DMS153 (cell line): ENCODE results near the gene INTS6L.
A peak's percentile ranks its signal among the peaks of the same experiment; 100 is the strongest.

Experiments used
- DNase-seq: peaks from one replicate; lab custom pipeline; 2025; lab: John Stamatoyannopoulos, UW

The INTS6L gene, protein sequence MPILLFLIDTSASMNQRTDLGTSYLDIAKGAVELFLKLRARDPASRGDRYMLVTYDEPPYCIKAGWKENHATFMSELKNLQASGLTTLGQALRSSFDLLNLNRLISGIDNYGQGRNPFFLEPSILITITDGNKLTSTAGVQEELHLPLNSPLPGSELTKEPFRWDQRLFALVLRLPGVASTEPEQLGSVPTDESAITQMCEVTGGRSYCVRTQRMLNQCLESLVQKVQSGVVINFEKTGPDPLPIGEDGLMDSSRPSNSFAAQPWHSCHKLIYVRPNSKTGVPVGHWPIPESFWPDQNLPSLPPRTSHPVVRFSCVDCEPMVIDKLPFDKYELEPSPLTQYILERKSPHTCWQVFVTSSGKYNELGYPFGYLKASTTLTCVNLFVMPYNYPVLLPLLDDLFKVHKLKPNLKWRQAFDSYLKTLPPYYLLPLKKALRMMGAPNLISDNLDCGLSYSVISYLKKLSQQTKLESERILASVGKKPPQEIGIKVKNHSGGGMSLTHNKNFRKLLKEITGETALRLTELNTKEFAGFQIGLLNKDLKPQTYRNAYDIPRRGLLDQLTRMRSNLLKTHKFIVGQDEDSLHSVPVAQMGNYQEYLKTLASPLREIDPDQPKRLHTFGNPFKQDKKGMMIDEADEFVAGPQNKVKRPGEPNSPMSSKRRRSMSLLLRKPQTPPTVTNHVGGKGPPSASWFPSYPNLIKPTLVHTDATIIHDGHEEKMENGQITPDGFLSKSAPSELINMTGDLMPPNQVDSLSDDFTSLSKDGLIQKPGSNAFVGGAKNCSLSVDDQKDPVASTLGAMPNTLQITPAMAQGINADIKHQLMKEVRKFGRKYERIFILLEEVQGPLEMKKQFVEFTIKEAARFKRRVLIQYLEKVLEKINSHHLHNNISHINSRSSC

GRCh38 chrX:135520553-135521404 lies at the start of gene INTS6L:
Gene INTS6L (plus strand): TSS chrX:135520660. CDS start chrX:135520993, 333 bp downstream.
- peak; percentile 93 for DNase-seq

DNA sequence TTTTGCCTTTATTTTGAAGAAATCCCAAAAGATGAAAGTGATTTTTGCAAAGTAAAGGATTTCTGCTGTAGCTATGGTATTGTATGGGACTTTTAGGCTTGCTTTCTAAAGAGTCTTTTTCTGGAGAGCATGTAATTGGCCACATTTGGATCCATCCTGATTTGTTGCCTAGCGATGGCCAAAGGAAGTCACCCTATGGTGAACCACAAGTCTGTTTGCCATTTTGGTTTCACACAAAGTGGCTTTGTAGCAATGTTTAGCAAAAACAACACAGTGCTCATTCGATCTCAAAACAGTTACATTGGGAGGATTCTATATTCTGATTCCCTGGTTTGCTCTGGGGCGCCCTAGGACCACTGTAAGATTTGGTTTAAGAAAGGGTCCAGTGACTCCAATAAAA lies 44.1 kb upstream of the INTS6L start:
- no peak for DNase-seq

- DNase-seq: peak; percentile 87
Measured at GRCh38 chrX:135477576-135477975, 42.9 kb upstream of the INTS6L start.

DNA sequence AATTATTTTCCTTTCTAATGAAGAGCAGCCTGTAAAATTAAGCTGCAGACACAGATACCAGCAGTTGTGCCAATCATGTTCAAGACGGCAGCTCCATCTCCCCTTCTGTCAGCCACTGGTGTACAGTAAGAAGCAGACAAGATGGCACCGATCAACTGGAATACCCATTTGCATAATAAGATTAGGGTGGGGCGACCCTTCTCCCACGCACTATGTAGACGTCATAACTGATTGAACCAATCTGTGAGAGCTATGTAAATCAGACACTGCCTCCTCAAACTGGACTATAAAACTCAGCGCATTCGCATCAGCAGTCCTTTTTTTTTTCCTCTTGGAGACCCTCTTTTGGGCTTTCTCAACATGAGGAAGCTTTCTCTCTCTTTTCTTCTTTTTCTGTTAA lies 40.4 kb upstream of the INTS6L start:
- no peak for DNase-seq

- peak; percentile 86 for DNase-seq
Measured at GRCh38 chrX:135481696-135482179, 38.7 kb upstream of the INTS6L start.

GRCh38 chrX:135484641-135485289 lies 35.7 kb upstream of the INTS6L start:
- peak; percentile 57 for DNase-seq

GRCh38 chrX:135489542-135489941 lies 30.9 kb upstream of the INTS6L start:
- DNase-seq: no peak

DNA sequence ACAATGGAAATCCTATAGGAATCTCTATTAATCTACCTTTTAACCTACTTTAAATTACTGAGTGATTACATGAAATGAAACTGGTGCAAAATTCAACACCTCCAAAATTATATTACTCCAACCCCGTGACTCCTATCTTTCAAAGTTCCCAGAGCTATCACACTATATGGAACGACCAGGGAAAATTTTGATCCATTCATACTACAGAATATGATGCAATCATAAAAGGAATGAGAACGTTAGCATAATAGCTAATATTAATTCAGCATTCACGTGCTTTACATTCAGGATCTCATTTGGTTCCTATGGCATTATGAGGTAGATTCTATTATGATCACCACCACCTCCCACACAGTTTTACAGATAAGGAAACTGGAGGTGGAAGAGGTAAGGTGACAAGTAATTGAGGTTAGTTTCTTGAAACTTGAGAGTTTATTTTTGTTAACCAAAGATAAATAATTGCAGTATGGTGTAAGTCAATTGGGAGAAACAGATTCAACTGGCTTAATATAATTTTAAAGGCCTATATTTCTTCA lies 29.4 kb upstream of the INTS6L start:
- no peak for DNase-seq

GRCh38 chrX:135494453-135494852 lies 26.0 kb upstream of the INTS6L start:
- no peak for DNase-seq

- no peak for DNase-seq
Measured at GRCh38 chrX:135497736-135498135, 22.7 kb upstream of the INTS6L start.

GRCh38 chrX:135498236-135498635 lies 22.2 kb upstream of the INTS6L start:
- no peak for DNase-seq

DNA sequence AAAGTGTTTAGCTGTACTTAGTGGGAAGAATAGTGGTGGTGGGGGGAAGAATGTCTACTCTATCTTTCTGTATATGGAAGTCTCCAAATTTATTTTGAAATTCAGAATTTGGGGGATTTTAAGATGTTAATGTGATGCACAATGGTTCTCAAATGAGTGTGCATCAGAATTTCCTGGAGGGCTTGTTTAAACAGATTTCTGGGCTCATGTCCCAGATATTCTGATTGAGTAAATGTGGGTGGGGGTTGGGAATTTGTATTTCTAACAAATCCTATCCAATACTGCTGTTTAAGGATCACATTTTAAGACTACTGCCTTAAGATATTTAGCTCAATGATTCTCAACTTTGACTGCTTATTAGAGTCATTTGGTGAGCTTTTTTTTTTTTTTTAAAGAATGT lies 15.1 kb upstream of the INTS6L start:
- DNase-seq: no peak

DNA sequence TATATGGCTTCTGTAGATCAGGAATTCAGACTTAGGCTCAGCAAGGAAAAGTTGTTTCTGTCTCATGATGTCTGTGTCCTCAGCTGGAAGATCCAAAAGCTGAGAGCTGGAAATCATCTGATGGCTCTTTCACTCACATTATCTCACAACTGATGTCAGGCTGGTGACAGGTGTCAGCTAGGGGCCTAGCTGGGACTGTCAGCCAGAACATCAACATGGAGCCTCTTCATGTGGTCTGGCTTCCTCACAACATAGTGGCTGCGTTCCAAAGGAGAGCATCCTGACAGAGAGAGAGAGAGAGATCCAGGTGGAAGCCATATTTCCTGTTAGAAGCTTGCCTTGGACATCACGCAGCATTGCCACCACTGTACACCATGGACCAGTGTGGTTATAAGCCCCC lies 10.6 kb upstream of the INTS6L start:
- no peak for DNase-seq

- DNase-seq: no peak
Measured at GRCh38 chrX:135512508-135513129, 7.8 kb upstream of the INTS6L start.

GRCh38 chrX:135513130-135513515 lies 7.3 kb upstream of the INTS6L start:
- DNase-seq: no peak

DNA sequence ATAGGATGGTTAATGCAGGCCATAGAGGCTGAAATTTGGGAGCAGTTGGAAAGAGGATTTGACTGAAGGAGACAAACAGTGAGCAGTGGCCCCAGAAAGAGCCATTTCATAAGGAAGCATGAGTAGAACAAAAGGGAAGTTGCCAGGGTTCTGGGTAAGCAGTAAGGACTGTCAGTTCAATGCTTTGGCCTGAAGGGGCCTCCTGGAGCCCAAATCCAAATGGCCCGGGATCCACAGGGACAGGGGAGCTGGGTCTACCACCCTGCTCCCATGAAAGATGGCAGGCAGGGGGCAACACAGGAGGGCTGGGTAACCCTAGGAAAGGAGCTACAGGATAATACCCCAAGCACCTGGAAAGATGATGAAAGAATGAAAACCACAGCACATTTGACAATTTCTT lies 4.1 kb upstream of the INTS6L start:
- DNase-seq: no peak

DNA sequence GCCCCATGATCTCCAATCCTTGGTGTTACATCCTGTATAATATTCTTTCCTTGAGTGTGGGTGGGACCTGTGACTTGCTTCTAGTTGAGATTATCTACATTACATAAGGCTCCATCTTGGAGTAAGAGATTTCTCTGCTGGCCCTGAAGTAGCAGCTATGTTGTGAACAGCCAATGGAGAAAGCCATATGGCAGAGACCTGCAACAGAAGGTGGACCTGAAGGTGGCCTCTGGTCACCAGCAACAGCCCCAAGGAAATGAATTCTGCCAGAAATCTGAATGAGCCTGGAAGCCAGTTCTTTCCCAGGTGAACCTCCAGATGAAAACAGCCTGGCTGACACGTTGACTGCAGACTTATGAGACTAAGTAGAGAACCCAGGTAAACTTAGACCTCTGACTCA lies 2.3 kb upstream of the INTS6L start:
- no peak for DNase-seq

- DNase-seq: no peak
Measured at GRCh38 chrX:135520022-135520552, 373 bp upstream of the INTS6L start.

- DNase-seq: peak; percentile 89
Measured at GRCh38 chrX:135521405-135522131, 1.1 kb downstream of the INTS6L start.

- DNase-seq: no peak
Measured at GRCh38 chrX:135522132-135522530, 1.7 kb downstream of the INTS6L start.
